CD4-positive, alpha-beta T cell (primary cell): ENCODE data around the gene RALY. TPM values are rescaled to one million over a fixed set of nuclear protein-coding genes. Genes with fewer than 3 reads are reported as not detected.
A peak's percentile ranks its signal among the peaks of the same experiment; 100 is the strongest.

Experiments used
- ATAC-seq: fragments of 200-7000 bp; cut with Tn5 transposase; one replicate; pipeline ENCODE4 v1.10.0; 2022; ENCODE audit warnings: mild to moderate bottlenecking; ENCODE audit not compliant: poor library complexity
- CTCF ChIA-PET: fragments of 350-600 bp; sonication (Branson Sonifier 250); formaldehyde crosslinking; loops from one replicate; lab custom pipeline; 2021; ENCODE audit warnings: antibody characterized with exemption, inconsistent platforms; lab: Charles Lee
- POLR2A ChIA-PET: fragments of 350-600 bp; sonication (Branson Sonifier 250); formaldehyde crosslinking; loops from one replicate; lab custom pipeline; 2021; ENCODE audit warnings: antibody characterized with exemption, inconsistent platforms; lab: Charles Lee
- DNase-seq, 14 experiments: peaks; one replicate each; pipeline ENCODE4 v3.0.0-alpha.2; 2013 to 2020; ENCODE audit warnings: mixed read lengths in 2 of 14
- H3K27ac ChIP-seq, 2 donors: one replicate each; pipeline versions ENCODE4 v1.5.1 to v1.7.0; 2013; ENCODE audit warnings: low read length in 2 of 2, low read depth in 1 of 2, mild to moderate bottlenecking in 1 of 2
- H3K27me3 ChIP-seq, 2 experiments: 1 replicate in 1 of 2; 2 replicates in 1 of 2; pipeline versions ENCODE4 v1.6.1 to v1.7.0; 2013; ENCODE audit warnings: low read length in 2 of 2, control low read depth in 1 of 2, mild to moderate bottlenecking in 1 of 2, moderate library complexity in 1 of 2; ENCODE audit not compliant: insufficient read depth in 2 of 2, control insufficient read depth in 1 of 2
- H3K36me3 ChIP-seq: one replicate; pipeline ENCODE4 v1.6.1; 2013; ENCODE audit warnings: low read length, control low read depth; ENCODE audit not compliant: insufficient read depth
- H3K4me1 ChIP-seq: one replicate; pipeline ENCODE4 v1.6.1; 2013; ENCODE audit warnings: low read length, control low read depth; ENCODE audit not compliant: insufficient read depth
- H3K4me3 ChIP-seq: one replicate; pipeline ENCODE4 v1.5.1; 2013; ENCODE audit warnings: mild to moderate bottlenecking, low read length, moderate library complexity
- H3K9me3 ChIP-seq, 2 experiments: 1 replicate in 1 of 2; 2 replicates in 1 of 2; pipeline versions ENCODE4 v1.6.1 to v1.7.0; 2013; ENCODE audit warnings: low read length in 2 of 2, mild to moderate bottlenecking in 2 of 2, control low read depth in 1 of 2, moderate library complexity in 1 of 2; ENCODE audit not compliant: control insufficient read depth in 1 of 2, insufficient read depth in 1 of 2
- H3K27ac Mint-ChIP-seq: one replicate; pipeline ENCODE4 v1.8.0; 2020; ENCODE audit warnings: mixed read lengths
- H3K27me3 Mint-ChIP-seq: one replicate; pipeline ENCODE4 v1.8.0; 2021; ENCODE audit warnings: mixed read lengths
- H3K36me3 Mint-ChIP-seq: one replicate; pipeline ENCODE4 v1.8.0; 2021; ENCODE audit warnings: low read depth, mixed read lengths
- H3K4me1 Mint-ChIP-seq: one replicate; pipeline ENCODE4 v1.8.0; 2021; ENCODE audit warnings: low read depth, mixed read lengths
- H3K4me3 Mint-ChIP-seq: one replicate; pipeline ENCODE4 v1.8.0; 2020; ENCODE audit warnings: mild to moderate bottlenecking, mixed read lengths
- H3K9me3 Mint-ChIP-seq: one replicate; pipeline ENCODE4 v1.8.0; 2020; ENCODE audit warnings: mixed read lengths
- intact Hi-C, 2 experiments: fragments of 100-400 bp; cut with DNase I in 1 of 2; cut with micrococcal nuclease in 1 of 2; formaldehyde crosslinking; loops; one replicate each; pipeline versions ENCODE4 v1.15.1 to v1.9.0; 2023 to 2025; cut with DNase I, micrococcal nuclease
- total RNA-seq, 174 experiments: library from RNA in 2 of 174; stranded (reverse) in 2 of 174; gene quantifications; one replicate each; pipeline ENCODE4 v1.2.3 and lab custom pipeline; 2021 to 2026
- TF ChIP-seq, protein P1 (sequence below): fragments of 200-600 bp; IDR thresholded peaks from one replicate; pipeline ENCODE4 v1.8.0; 2022; ENCODE audit warnings: antibody characterized with exemption, mild to moderate bottlenecking

RALY gene
- total RNA-seq, 2 experiments from 2014 or later: 112 TPM

GRCh38 chr20:34041226-34041625, 47.5 kb downstream of the RALY start:
- no peak for ATAC-seq
- H3K4me3 Mint-ChIP-seq: no peak overlapping the region
- peak overlapping the region; percentile 48 for H3K27ac Mint-ChIP-seq
- H3K27ac ChIP-seq: no peak overlapping the region
- CTCF ChIA-PET: no interaction called here
- intact Hi-C loops: no loop called here
- H3K27me3 Mint-ChIP-seq: no peaks in the 10 kb centered on the region
- no peaks in the 10 kb centered on the region for H3K27me3 ChIP-seq
- H3K4me1 Mint-ChIP-seq: peaks cover 88% of the 10 kb centered on the region
- DNase-seq: no peak
- peaks cover 33% of the 10 kb centered on the region for H3K36me3 Mint-ChIP-seq
- POLR2A ChIA-PET: interaction anchor here (1.3 kb wide), 1 partner anchor 48 kb away, joined by 3 read pairs; the partner anchor contains the start of gene RALY
- no peaks in the 10 kb centered on the region for H3K9me3 ChIP-seq
- H3K4me1 ChIP-seq: peaks cover 47% of the 10 kb centered on the region
- TF ChIP-seq, protein P1, sequence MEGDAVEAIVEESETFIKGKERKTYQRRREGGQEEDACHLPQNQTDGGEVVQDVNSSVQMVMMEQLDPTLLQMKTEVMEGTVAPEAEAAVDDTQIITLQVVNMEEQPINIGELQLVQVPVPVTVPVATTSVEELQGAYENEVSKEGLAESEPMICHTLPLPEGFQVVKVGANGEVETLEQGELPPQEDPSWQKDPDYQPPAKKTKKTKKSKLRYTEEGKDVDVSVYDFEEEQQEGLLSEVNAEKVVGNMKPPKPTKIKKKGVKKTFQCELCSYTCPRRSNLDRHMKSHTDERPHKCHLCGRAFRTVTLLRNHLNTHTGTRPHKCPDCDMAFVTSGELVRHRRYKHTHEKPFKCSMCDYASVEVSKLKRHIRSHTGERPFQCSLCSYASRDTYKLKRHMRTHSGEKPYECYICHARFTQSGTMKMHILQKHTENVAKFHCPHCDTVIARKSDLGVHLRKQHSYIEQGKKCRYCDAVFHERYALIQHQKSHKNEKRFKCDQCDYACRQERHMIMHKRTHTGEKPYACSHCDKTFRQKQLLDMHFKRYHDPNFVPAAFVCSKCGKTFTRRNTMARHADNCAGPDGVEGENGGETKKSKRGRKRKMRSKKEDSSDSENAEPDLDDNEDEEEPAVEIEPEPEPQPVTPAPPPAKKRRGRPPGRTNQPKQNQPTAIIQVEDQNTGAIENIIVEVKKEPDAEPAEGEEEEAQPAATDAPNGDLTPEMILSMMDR: no peak
- no peaks in the 10 kb centered on the region for H3K9me3 Mint-ChIP-seq
- H3K4me3 ChIP-seq: no peak overlapping the region
- H3K36me3 ChIP-seq: peaks cover 14% of the 10 kb centered on the region

- Histone ChIP-seq H3K4me1 (peaks cover 47% of the 10 kb centered on the region), H3K4me3 (no peak overlapping the region), H3K27ac (no peak overlapping the region), H3K9me3 (no peaks in the 10 kb centered on the region), H3K27me3 (no peaks in the 10 kb centered on the region), H3K36me3 (peaks cover 16% of the 10 kb centered on the region)
- DNase-seq (no peak), ATAC-seq (peak; percentile 78)
- H3K36me3 Mint-ChIP-seq: peaks cover 39% of the 10 kb centered on the region
- H3K4me1 Mint-ChIP-seq: peaks cover 85% of the 10 kb centered on the region
- no peak overlapping the region for H3K4me3 Mint-ChIP-seq
- peak overlapping the region; percentile 31 for H3K27ac Mint-ChIP-seq
- ChIA-PET POLR2A (interaction anchor here (0.7 kb wide), 1 partner anchor 54 kb away, joined by 3 read pairs; no protein-coding TSS in a partner anchor), CTCF (no interaction called here)
- TF ChIP-seq, protein P1: no peak
- intact Hi-C loops: no loop called here
- no peaks in the 10 kb centered on the region for H3K27me3 Mint-ChIP-seq
- H3K9me3 Mint-ChIP-seq: no peaks in the 10 kb centered on the region
These were observed 48.6 kb downstream of the RALY start for GRCh38 chr20:34042262-34042661.

DNA sequence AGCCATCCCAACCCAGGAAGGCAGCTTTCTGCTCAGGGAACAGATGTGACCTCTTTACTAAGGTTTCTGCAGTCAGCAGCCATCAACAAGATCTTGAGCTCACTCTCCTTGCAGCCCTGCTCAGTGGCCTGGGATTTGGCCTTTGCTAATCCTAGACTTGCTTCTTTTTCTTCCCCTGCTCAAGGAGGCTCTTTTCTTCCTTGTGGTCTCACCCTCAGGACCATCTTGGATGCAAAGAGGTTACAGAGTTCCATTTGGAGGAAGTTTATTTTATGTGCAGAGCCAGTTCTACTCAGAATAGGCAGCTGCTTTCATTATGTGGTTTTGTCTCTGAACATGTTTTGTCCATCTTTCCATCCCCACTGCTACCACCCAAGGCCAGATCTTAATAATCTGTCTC, 49.3 kb downstream of the RALY start:
- ChIA-PET POLR2A (no interaction called here), CTCF (no interaction called here)
- H3K27ac ChIP-seq: no peak overlapping the region
- peaks cover 20% of the 10 kb centered on the region for H3K36me3 ChIP-seq
- Mint-ChIP-seq H3K4me3 (no peak overlapping the region), H3K36me3 (peaks cover 43% of the 10 kb centered on the region), H3K27ac (peak overlapping the region; percentile 31), H3K4me1 (peaks cover 85% of the 10 kb centered on the region), H3K9me3 (no peaks in the 10 kb centered on the region), H3K27me3 (no peaks in the 10 kb centered on the region)
- ATAC-seq: no peak
- no peaks in the 10 kb centered on the region for H3K27me3 ChIP-seq
- TF ChIP-seq, protein P1: no peak
- no peaks in the 10 kb centered on the region for H3K9me3 ChIP-seq
- peaks cover 41% of the 10 kb centered on the region for H3K4me1 ChIP-seq
- DNase-seq: no peak
- H3K4me3 ChIP-seq: no peak overlapping the region
- intact Hi-C loops: no loop called here
